DMS 273 (cell line): ENCODE data around the gene SHISAL1.
"Not testable (repeated sequence)": the region's sequence is repeated elsewhere in the genome, so short reads cannot be mapped to it uniquely, and the experiment has no call there.

Experiments
- DNase-seq: peaks from one replicate; lab custom pipeline; 2025; ENCODE audit not compliant: unreplicated experiment; lab: John Stamatoyannopoulos, UW

Gene SHISAL1

GRCh38 chr22:44244265-44244822, 68.4 kb downstream of the SHISAL1 start:
- DNase-seq = no peak

- no peak for DNase-seq
Observed at GRCh38 chr22:44243761-44244160, 69.0 kb downstream of the SHISAL1 start.

GRCh38 chr22:44242946-44243724, 69.6 kb downstream of the SHISAL1 start:
- DNase-seq = no peak

- DNase-seq = not testable (repeated sequence)
Observed at GRCh38 chr22:44241121-44241520, 71.6 kb downstream of the SHISAL1 start.

GRCh38 chr22:44237290-44237689, 75.5 kb downstream of the SHISAL1 start:
- DNase-seq = no peak

GRCh38 chr22:44234372-44234771, 78.4 kb downstream of the SHISAL1 start:
- not testable (repeated sequence) for DNase-seq

- DNase-seq = no peak
Observed at GRCh38 chr22:44231233-44231632, 81.5 kb downstream of the SHISAL1 start.

- no peak for DNase-seq
Observed at GRCh38 chr22:44229809-44230208, 82.9 kb downstream of the SHISAL1 start.

- DNase-seq = no peak
Observed at GRCh38 chr22:44229331-44229730, 83.4 kb downstream of the SHISAL1 start.

- DNase-seq = no peak
Observed at GRCh38 chr22:44225812-44226211, 86.9 kb downstream of the SHISAL1 start.

- DNase-seq = no peak
Observed at GRCh38 chr22:44225091-44225689, 87.6 kb downstream of the SHISAL1 start.

GRCh38 chr22:44224166-44224565, 88.6 kb downstream of the SHISAL1 start:
- DNase-seq = peak; percentile 10

- DNase-seq = no peak
Observed at GRCh38 chr22:44221710-44222475, 90.9 kb downstream of the SHISAL1 start.

- no peak for DNase-seq
Observed at GRCh38 chr22:44220727-44221680, 91.7 kb downstream of the SHISAL1 start.

GRCh38 chr22:44219101-44219870, 93.5 kb downstream of the SHISAL1 start:
- no peak for DNase-seq

GRCh38 chr22:44218071-44218470, 94.7 kb downstream of the SHISAL1 start:
- DNase-seq = no peak

GRCh38 chr22:44217346-44217745, 95.4 kb downstream of the SHISAL1 start:
- no peak for DNase-seq

GRCh38 chr22:44215287-44215686, 97.5 kb downstream of the SHISAL1 start:
- DNase-seq = no peak

- peak; percentile 30 for DNase-seq
Observed at GRCh38 chr22:44214764-44215163, 98.0 kb downstream of the SHISAL1 start.

- no peak for DNase-seq
Observed at GRCh38 chr22:44214187-44214586, 98.6 kb downstream of the SHISAL1 start.
